ENCODE measurements around the gene DAW1.

DNA sequence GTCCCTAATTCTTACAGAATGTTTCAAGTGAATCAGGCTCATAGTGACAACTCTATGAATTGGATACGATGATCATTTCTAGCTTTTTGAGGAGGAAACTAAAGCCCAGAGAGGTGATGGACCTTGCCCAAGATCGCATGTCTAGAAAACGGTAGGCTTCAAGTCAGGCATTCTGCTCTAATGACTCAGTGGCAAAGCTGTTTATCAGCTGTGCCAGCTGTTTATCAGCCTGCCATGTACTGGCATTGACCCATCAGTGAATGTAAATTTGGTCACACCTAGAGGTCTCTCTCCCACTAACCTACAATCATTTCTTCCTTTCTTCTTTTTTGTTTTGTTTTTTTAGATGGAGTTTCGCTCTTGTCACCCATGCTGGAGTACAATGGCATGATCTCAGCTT is 6.1 kb upstream of the DAW1 start:
- TF ChIP-seq YY1 (IDR thresholded peaks at IDR 0.05; ENCODE audit: insufficient read depth, insufficient replicate concordance, low read depth, low read length): no peak
- TF ChIP-seq, protein P1, sequence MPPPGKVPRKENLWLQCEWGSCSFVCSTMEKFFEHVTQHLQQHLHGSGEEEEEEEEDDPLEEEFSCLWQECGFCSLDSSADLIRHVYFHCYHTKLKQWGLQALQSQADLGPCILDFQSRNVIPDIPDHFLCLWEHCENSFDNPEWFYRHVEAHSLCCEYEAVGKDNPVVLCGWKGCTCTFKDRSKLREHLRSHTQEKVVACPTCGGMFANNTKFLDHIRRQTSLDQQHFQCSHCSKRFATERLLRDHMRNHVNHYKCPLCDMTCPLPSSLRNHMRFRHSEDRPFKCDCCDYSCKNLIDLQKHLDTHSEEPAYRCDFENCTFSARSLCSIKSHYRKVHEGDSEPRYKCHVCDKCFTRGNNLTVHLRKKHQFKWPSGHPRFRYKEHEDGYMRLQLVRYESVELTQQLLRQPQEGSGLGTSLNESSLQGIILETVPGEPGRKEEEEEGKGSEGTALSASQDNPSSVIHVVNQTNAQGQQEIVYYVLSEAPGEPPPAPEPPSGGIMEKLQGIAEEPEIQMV (CRISPR knock-in tag; IDR thresholded peaks at IDR 0.05; ENCODE audit: low read depth): no peak
- TF ChIP-seq SP4 (CRISPR knock-in tag; IDR thresholded peaks at IDR 0.05): no peak

Measured in HepG2 (cell line).